ENCODE data around the gene FADS3.

The FADS3 gene

GRCh38 chr11:61855939-61856680, 35.2 kb downstream of the FADS3 start:
- DNase-seq = no peak

- DNase-seq = peak in 4 of 14 donors; percentile 21 to 79 (median 34)
Observed at GRCh38 chr11:61854966-61855714, 36.2 kb downstream of the FADS3 start.

GRCh38 chr11:61854206-61854895, 37.0 kb downstream of the FADS3 start:
- no peak for DNase-seq

GRCh38 chr11:61853698-61854169, 37.6 kb downstream of the FADS3 start:
- DNase-seq = peak in 9 of 14 donors; percentile 19 to 80 (median 46)

- no peak for DNase-seq
Observed at GRCh38 chr11:61851900-61852295, 39.4 kb downstream of the FADS3 start.

- peak in 7 of 14 donors; percentile 25 to 52 (median 39) for DNase-seq
Observed at GRCh38 chr11:61851113-61851899, 40.0 kb downstream of the FADS3 start.

GRCh38 chr11:61850687-61851086, 40.7 kb downstream of the FADS3 start:
- peak in 4 of 14 donors; percentile 17 to 44 (median 31) for DNase-seq

- DNase-seq = no peak
Observed at GRCh38 chr11:61848631-61849030, 42.7 kb downstream of the FADS3 start.

- DNase-seq = no peak
Observed at GRCh38 chr11:61847914-61848581, 43.3 kb downstream of the FADS3 start.

GRCh38 chr11:61846362-61847020, 44.9 kb downstream of the FADS3 start:
- DNase-seq = no peak

- no peak for DNase-seq
Observed at GRCh38 chr11:61844909-61845565, 46.3 kb downstream of the FADS3 start.

GRCh38 chr11:61842528-61842820, 48.9 kb downstream of the FADS3 start:
- DNase-seq = no peak

GRCh38 chr11:61841636-61842527, 49.5 kb downstream of the FADS3 start:
- DNase-seq = peak in 6 of 14 donors; percentile 7 to 38 (median 20)

GRCh38 chr11:61840371-61840770, 51.0 kb downstream of the FADS3 start:
- no peak for DNase-seq

GRCh38 chr11:61839742-61840141, 51.6 kb downstream of the FADS3 start:
- no peak for DNase-seq

- DNase-seq = no peak
Observed at GRCh38 chr11:61838921-61839320, 52.4 kb downstream of the FADS3 start.

- DNase-seq = no peak
Observed at GRCh38 chr11:61838501-61838900, 52.8 kb downstream of the FADS3 start.

- no peak for DNase-seq
Observed at GRCh38 chr11:61837411-61838005, 53.8 kb downstream of the FADS3 start.

GRCh38 chr11:61836193-61836592, 55.2 kb downstream of the FADS3 start:
- DNase-seq = no peak
